ENCODE measurements around the gene MKI67.

- TF ChIP-seq USF2 (IDR thresholded peaks at IDR 0.05; ENCODE audit: borderline replicate concordance, low read depth, low read length) (no peak), HDAC2 (IDR thresholded peaks at IDR 0.05) (no peak), EZH2 (IDR thresholded peaks at IDR 0.05; ENCODE audit: borderline replicate concordance, control insufficient read depth, low read depth, low read length) (no peak), CTCF (IDR thresholded peaks at IDR 0.05 in 2 of 3, conservative IDR thresholded peaks at IDR 0.05 in 1 of 3; ENCODE audit: control insufficient read depth in 2 of 3, extremely low read depth in 1 of 3, insufficient read depth in 1 of 3, low read depth in 3 of 3, low read length in 3 of 3) (no peak), MXI1 (IDR thresholded peaks at IDR 0.05; ENCODE audit: low read depth, low read length) (no peak), SREBF1 (IDR thresholded peaks at IDR 0.05; ENCODE audit: low read length) (no peak), E2F8 (IDR thresholded peaks at IDR 0.05; ENCODE audit: low read depth, partially characterized antibody) (no peak), POLR2AphosphoS5 (IDR thresholded peaks at IDR 0.05; ENCODE audit: low read length) (no peak), POLR2A (IDR thresholded peaks at IDR 0.05; ENCODE audit: low read depth, low read length) (no peak), MAX (IDR thresholded peaks at IDR 0.05; ENCODE audit: low read depth, low read length) (no peak), CEBPB (IDR thresholded peaks at IDR 0.05; ENCODE audit: borderline replicate concordance in 1 of 2, low read depth in 2 of 2, low read length in 2 of 2) (no peak), HDGF (IDR thresholded peaks at IDR 0.05) (no peak), PAX5 (IDR thresholded peaks at IDR 0.05; ENCODE audit: borderline replicate concordance, low read depth, low read length) (no peak), STAT1 (conservative IDR thresholded peaks at IDR 0.05) (no peak)
Observed at GRCh38 chr10:128072941-128073645, 53.1 kb downstream of the MKI67 start.
